Coronary artery (tissue), 2 donors: ENCODE measurements around the gene DYDC2.
"Not testable (repeated sequence)": the region's sequence is repeated elsewhere in the genome, so short reads cannot be mapped to it uniquely, and the experiment has no call there.

Experiments used
- DNase-seq: peaks from one replicate; pipeline ENCODE4 v3.0.0-alpha.2; 2017; ENCODE audit warnings: low spot score
- H3K27ac ChIP-seq, 2 donors: fragments of 200-600 bp; sonication (generic); one replicate each; pipeline ENCODE4 v1.5.1; 2016 to 2019
- H3K4me3 ChIP-seq: fragments of 200-600 bp; sonication (generic); 2 replicates; pipeline ENCODE4 v1.5.1; 2016; ENCODE audit warnings: mild to moderate bottlenecking, moderate library complexity
- TF ChIP-seq, protein P1 (sequence below): fragments of 200-600 bp; sonication (generic); IDR thresholded peaks from one replicate; pipeline ENCODE4 v1.5.1; 2019; ENCODE audit warnings: antibody characterized with exemption

DYDC2 gene

DNA sequence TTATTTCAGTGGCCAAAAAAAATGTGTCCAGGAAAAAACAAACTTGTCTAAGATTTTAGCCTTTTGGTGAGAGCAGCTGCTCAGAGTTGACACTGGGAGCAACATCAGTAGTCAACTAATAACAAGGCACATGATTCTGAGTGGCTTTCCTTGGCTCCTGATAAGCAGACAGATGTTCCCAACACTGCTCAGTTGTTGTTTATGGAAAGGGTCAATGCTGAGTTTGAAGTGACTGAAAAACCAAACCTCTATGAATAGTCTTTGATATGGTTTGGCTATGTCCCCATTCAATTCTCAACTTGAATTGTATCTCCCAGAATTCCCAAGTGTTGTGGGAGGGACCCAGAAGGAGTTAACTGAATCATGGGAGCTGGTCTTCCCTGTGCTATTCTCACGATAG is 12.3 kb upstream of the DYDC2 start:
- no peak overlapping the region for H3K4me3 ChIP-seq
- DNase-seq: no peak
- no peak overlapping the region for H3K27ac ChIP-seq
- TF ChIP-seq, protein P1, sequence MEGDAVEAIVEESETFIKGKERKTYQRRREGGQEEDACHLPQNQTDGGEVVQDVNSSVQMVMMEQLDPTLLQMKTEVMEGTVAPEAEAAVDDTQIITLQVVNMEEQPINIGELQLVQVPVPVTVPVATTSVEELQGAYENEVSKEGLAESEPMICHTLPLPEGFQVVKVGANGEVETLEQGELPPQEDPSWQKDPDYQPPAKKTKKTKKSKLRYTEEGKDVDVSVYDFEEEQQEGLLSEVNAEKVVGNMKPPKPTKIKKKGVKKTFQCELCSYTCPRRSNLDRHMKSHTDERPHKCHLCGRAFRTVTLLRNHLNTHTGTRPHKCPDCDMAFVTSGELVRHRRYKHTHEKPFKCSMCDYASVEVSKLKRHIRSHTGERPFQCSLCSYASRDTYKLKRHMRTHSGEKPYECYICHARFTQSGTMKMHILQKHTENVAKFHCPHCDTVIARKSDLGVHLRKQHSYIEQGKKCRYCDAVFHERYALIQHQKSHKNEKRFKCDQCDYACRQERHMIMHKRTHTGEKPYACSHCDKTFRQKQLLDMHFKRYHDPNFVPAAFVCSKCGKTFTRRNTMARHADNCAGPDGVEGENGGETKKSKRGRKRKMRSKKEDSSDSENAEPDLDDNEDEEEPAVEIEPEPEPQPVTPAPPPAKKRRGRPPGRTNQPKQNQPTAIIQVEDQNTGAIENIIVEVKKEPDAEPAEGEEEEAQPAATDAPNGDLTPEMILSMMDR: no peak

DNA sequence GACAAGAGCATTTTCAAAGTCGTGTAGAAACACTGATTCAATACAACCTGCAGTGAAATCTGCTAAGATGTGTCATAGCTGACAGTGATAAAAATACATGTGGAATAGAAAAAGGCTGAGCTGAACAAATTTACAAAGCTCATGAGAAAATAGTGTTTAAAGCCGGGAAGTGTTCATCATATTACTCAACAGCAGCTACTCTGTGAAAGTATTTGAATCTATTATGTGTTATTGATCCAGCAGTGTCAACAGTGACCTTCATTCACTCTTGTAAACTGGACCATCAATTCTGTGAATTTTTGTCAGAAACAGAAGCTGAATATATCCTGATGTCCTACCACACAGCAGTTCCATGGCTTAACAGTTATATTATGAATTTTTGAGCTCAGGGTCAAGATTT is 11.7 kb upstream of the DYDC2 start:
- no peak overlapping the region for H3K4me3 ChIP-seq
- TF ChIP-seq, protein P1: no peak
- H3K27ac ChIP-seq: no peak overlapping the region
- DNase-seq: no peak

DNA sequence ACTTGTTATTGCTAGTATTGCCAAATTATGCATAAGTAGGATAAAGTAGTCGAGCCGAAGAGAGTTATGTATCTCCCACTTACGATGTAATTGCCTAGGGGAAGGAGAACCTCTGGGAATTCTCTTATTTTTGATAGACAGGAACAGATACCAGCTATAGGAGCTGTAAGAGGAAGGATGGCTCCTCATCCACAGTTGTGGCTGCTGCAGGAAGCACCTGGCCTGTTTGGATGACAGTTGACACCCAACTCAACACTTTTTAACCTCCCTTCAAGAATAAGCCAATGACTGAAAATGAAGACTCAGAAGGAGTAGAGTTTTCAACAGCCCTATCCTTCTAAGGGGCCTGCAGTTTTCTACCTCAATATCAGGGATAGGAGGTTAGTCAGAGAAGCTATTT is 6.3 kb upstream of the DYDC2 start:
- DNase-seq: no peak
- TF ChIP-seq, protein P1: no peak

GRCh38 chr10:80351220-80351619 is 5.4 kb upstream of the DYDC2 start:
- Histone ChIP-seq H3K4me3 (no peak overlapping the region), H3K27ac (no peak overlapping the region)
- TF ChIP-seq, protein P1: no peak
- DNase-seq: no peak

More for the DNA sequence above, 6.3 kb upstream of the DYDC2 start:
- no peak overlapping the region for H3K27ac ChIP-seq
- no peak overlapping the region for H3K4me3 ChIP-seq

- Histone ChIP-seq H3K27ac (no peak overlapping the region), H3K4me3 (peak overlapping the region; percentile 66)
- no peak for DNase-seq
- TF ChIP-seq, protein P1: no peak
These were observed 639 bp downstream of the DYDC2 start for GRCh38 chr10:80356989-80357850.

DNA sequence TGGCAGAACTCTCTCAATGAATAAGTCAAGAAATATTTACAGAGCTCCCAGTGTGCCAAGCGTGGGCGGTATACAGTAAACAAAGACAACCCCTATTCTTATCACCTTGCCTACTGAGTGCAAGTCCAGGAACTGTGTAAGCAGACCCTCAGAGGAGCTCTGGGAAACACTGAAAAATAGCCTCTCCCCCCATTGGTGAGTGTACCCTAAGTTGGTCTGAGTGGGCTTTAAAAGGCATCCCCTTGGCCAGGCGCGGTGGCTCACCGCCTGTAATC is 1.2 kb downstream of the DYDC2 start:
- no peak overlapping the region for H3K4me3 ChIP-seq
- no peak overlapping the region for H3K27ac ChIP-seq
- TF ChIP-seq, protein P1: no peak
- no peak for DNase-seq

- not testable (repeated sequence) for DNase-seq, H3K4me3 ChIP-seq
These were observed 2.3 kb downstream of the DYDC2 start for GRCh38 chr10:80358925-80359324.

More at GRCh38 chr10:80358925-80359324, 2.3 kb downstream of the DYDC2 start:
- H3K27ac ChIP-seq: not testable (repeated sequence)
